Measurements from ENCODE around the gene GNAQ. TPM values are rescaled to one million over a fixed set of nuclear protein-coding genes. Genes with fewer than 3 reads are reported as not detected.

GNAQ gene
- polyA plus RNA-seq, 3 donors: 8.3 to 51.0 (median 9.6) TPM

DNA sequence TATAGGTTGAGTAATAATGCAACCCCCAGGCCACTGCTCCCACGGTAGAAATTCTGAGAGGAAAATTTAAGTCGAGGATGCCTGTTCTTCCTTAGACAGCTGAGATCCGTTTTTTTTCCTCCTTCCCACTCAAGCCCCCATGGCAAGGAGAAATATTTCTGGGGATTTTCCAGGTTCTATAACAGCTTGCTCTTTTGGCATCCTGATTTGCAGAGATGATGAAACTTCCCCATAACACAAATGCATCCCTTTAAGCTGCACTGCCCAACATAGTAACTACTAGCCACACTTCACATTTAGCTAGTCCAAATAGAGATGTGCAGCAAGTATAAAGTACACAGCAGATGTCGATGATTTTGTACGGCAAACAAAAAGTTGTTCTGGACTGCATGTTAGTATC lies 351.0 kb downstream of the GNAQ start:
- Mint-ChIP-seq H3K4me3 (no peak overlapping the region), H3K27me3 (ENCODE audit: low read depth in 3 of 3) (no peaks in the 10 kb centered on the region), H3K9me3 (peaks cover 0 to 15% (median 2%) of the 10 kb centered on the region in 7 donors), H3K27ac (peak overlapping the region in 2 of 7 donors; percentile 21 to 38), H3K4me1 (peaks cover 30% of the 10 kb centered on the region), H3K36me3 (no peaks in the 10 kb centered on the region)
- Histone ChIP-seq H4K20me1 (ENCODE audit: insufficient read depth, low read length) (no peaks in the 10 kb centered on the region), H3K4me1 (ENCODE audit: control insufficient read depth in 1 of 2, insufficient read depth in 2 of 2, low read length in 2 of 2) (peaks cover 19 to 29% of the 10 kb centered on the region in 2 donors), H3K9me3 (replicated peaks in 1 of 2; ENCODE audit: control insufficient read depth in 1 of 2, insufficient read depth in 1 of 2, low read length in 2 of 2) (no peaks in the 10 kb centered on the region), H2AFZ (ENCODE audit: insufficient read depth, low read depth, low read length, poor library complexity, severe bottlenecking) (no peak overlapping the region), H3K4me3 (replicated peaks in 1 of 3; ENCODE audit: low read depth in 2 of 3, low read length in 3 of 3) (no peak overlapping the region), H3K4me2 (replicated peaks; ENCODE audit: extremely low read depth, low read length, poor library complexity, severe bottlenecking) (no peak overlapping the region), H3K79me2 (ENCODE audit: insufficient read depth, low read length) (no peaks in the 10 kb centered on the region), H3K27me3 (ENCODE audit: control insufficient read depth in 2 of 2, insufficient read depth in 2 of 2, low read length in 2 of 2) (no peaks in the 10 kb centered on the region), H3K9ac (ENCODE audit: insufficient read depth, low read length, poor library complexity, severe bottlenecking) (no peak overlapping the region), H3K27ac (ENCODE audit: low read depth in 1 of 2, low read length in 2 of 2) (no peak overlapping the region), H3K36me3 (replicated peaks in 1 of 2; ENCODE audit: control insufficient read depth in 1 of 2, insufficient read depth in 2 of 2, low read length in 2 of 2) (no peaks in the 10 kb centered on the region)
- peak in 1 of 3 donors; percentile 21 for DNase-seq
- no CpG with 5 or more reads among the region's 5 CpGs for WGBS (ENCODE audit: insufficient coverage)
- TF ChIP-seq, protein P1, sequence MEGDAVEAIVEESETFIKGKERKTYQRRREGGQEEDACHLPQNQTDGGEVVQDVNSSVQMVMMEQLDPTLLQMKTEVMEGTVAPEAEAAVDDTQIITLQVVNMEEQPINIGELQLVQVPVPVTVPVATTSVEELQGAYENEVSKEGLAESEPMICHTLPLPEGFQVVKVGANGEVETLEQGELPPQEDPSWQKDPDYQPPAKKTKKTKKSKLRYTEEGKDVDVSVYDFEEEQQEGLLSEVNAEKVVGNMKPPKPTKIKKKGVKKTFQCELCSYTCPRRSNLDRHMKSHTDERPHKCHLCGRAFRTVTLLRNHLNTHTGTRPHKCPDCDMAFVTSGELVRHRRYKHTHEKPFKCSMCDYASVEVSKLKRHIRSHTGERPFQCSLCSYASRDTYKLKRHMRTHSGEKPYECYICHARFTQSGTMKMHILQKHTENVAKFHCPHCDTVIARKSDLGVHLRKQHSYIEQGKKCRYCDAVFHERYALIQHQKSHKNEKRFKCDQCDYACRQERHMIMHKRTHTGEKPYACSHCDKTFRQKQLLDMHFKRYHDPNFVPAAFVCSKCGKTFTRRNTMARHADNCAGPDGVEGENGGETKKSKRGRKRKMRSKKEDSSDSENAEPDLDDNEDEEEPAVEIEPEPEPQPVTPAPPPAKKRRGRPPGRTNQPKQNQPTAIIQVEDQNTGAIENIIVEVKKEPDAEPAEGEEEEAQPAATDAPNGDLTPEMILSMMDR (IDR thresholded peaks at IDR 0.05): no peak
- intact Hi-C loops (cut with micrococcal nuclease): no loop called here

DNA sequence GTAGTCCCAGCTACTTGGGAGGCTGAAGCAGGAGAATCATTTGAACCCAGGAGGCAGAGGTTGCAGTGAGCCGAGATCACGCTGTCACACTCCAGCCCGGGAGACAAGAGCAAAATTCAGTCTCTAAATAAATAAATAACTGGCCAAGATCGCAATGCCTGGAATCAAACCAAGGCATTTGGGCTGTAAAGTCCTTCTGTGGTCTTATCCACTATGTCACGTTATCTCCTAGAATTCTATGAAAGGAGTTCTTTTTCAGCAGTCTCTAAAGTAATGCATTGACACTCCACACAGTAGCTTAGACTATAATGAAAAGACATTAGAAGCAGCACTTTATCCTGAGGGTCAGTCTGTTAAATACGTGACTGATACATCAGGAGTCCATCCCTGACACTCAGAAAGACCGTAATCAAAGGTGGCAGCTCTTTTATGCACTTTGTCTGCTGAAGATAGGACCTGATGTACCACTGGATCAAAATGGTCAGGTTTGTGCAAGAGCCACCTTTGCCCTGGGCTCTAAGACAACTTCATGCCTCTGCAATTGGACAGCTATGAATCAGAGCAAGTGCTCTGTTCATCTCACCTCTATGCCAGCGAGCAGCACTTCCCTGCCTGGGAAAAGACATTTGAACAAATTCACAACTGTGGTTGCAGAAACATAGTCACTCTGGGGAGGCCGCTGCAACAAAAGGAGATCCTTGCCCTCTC lies 351.8 kb downstream of the GNAQ start:
- no peaks in the 10 kb centered on the region for H3K27me3 Mint-ChIP-seq (ENCODE audit: low read depth in 3 of 3)
- 100% methylated on average over 3 of the region's 9 CpGs for WGBS (ENCODE audit: insufficient coverage)
- Histone ChIP-seq H3K36me3 (replicated peaks in 1 of 2; ENCODE audit: control insufficient read depth in 1 of 2, insufficient read depth in 2 of 2, low read length in 2 of 2) (no peaks in the 10 kb centered on the region), H3K4me2 (replicated peaks; ENCODE audit: extremely low read depth, low read length, poor library complexity, severe bottlenecking) (no peak overlapping the region), H3K4me3 (replicated peaks in 1 of 3; ENCODE audit: low read depth in 2 of 3, low read length in 3 of 3) (no peak overlapping the region), H3K27me3 (ENCODE audit: control insufficient read depth in 2 of 2, insufficient read depth in 2 of 2, low read length in 2 of 2) (no peaks in the 10 kb centered on the region), H3K27ac (ENCODE audit: low read depth in 1 of 2, low read length in 2 of 2) (peak overlapping the region in 1 of 2 donors; percentile 6), H2AFZ (ENCODE audit: insufficient read depth, low read depth, low read length, poor library complexity, severe bottlenecking) (no peak overlapping the region), H3K9ac (ENCODE audit: insufficient read depth, low read length, poor library complexity, severe bottlenecking) (no peak overlapping the region), H3K9me3 (replicated peaks in 1 of 2; ENCODE audit: control insufficient read depth in 1 of 2, insufficient read depth in 1 of 2, low read length in 2 of 2) (no peaks in the 10 kb centered on the region), H3K79me2 (ENCODE audit: insufficient read depth, low read length) (no peaks in the 10 kb centered on the region), H4K20me1 (ENCODE audit: insufficient read depth, low read length) (no peaks in the 10 kb centered on the region), H3K4me1 (ENCODE audit: control insufficient read depth in 1 of 2, insufficient read depth in 2 of 2, low read length in 2 of 2) (peaks cover 19 to 29% of the 10 kb centered on the region in 2 donors)
- H3K27ac Mint-ChIP-seq: peak overlapping the region in 4 of 7 donors; percentile 27 to 75 (median 60)
- H3K36me3 Mint-ChIP-seq: no peaks in the 10 kb centered on the region
- intact Hi-C loops (cut with micrococcal nuclease): no loop called here
- peaks cover 0 to 15% (median 1%) of the 10 kb centered on the region in 7 donors for H3K9me3 Mint-ChIP-seq
- H3K4me3 Mint-ChIP-seq: no peak overlapping the region
- TF ChIP-seq, protein P1 (IDR thresholded peaks at IDR 0.05): no peak
- DNase-seq: no peak
- peaks cover 30% of the 10 kb centered on the region for H3K4me1 Mint-ChIP-seq

Measured in CD14-positive monocyte (primary cell).